NCI-H2227 (cell line): Measurements from ENCODE around the gene ZNF440.

ENCODE experiments used
- DNase-seq: peaks from one replicate; lab custom pipeline; 2025; ENCODE audit not compliant: unreplicated experiment; lab: John Stamatoyannopoulos, UW

ZNF440 gene

DNA sequence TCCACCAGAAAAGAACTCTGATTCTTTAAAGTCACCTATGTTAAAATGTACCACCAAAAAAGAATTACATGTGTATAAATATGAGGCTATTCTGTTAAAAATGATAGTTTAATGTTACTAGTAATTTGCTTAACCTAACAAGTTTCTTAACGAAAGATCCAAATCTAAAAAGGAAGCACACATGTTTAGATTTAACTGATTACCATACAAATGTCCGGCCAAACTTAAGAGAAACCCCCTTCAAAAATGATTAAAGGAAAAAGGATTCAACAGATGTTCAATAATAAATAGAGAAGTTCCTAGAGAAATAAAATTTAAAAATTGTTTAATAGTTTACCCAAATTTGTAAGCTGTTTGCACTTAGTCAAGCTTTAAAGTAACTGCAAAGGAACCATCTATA lies 68.5 kb downstream of the ZNF440 start:
- DNase-seq = no peak
